ENCODE measurements around the gene POLR2E.

- no peak for TF ChIP-seq EZH2 (IDR thresholded peaks at IDR 0.05)
- no peak for TF ChIP-seq POLR2AphosphoS5 (IDR thresholded peaks at IDR 0.05; ENCODE audit: borderline replicate concordance, low read depth, low read length)
- TF ChIP-seq FOXP2 (optimal IDR thresholded peaks at IDR 0.05; ENCODE audit: control extremely low read depth, extremely low read length, insufficient read depth) = no peak
These were observed 15.8 kb upstream of the POLR2E start for GRCh38 chr19:1110809-1111640.

Data from SK-N-MC (cell line).